Activated CD8-positive, alpha-beta memory T cell treated with anti-CD3 and anti-CD28 coated beads for 4 hours (primary cell): Measurements from ENCODE around the gene GLG1.
"Not testable (repeated sequence)": the region's sequence is repeated elsewhere in the genome, so short reads cannot be mapped to it uniquely, and the experiment has no call there.

Source experiments
- DNase-seq, 2 donors: peaks; one replicate each; pipeline ENCODE4 v3.0.0-alpha.2; 2020; ENCODE audit warnings: low read depth in 2 of 2

GLG1 gene

GRCh38 chr16:74575175-74575806 lies 31.6 kb downstream of the GLG1 start:
- no peak for DNase-seq

DNA sequence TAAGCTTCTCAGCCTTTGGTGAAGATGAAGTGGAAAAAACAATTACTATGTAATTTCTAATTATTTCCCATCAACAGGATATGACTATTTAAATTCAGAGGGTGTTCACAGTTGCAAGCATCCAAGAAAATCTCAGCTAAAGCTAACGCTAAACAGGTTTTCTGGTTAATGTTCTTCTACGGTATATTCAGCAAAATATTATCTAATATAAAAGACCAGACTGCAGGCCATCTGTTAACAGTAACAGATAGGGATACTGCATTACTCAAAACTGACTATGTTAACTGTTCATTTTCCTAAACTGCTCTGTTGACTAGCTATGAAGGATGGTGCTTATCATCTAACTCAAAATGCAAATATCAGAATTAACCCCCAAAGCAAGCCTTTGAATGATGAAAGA lies 32.8 kb downstream of the GLG1 start:
- no peak for DNase-seq

DNA sequence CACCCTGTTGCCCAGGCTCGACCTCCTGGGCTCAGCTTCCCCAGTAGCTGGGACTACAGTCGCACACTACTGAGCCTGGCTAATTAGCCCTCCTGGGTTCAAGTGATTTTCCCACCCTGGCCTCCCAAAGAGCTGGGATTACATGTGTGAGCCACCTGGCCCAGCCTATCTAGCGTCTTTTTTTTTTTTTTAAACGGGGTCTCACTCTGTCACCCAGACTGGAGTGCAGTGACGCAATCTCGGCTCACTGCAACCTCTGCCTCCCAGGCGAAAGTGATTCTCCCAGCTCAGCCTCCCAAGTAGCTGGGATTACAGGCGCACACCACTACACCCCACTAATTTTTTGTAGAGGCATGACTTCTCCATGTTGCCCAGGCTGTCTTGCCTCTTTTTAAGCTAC lies 33.3 kb downstream of the GLG1 start:
- no peak for DNase-seq

DNA sequence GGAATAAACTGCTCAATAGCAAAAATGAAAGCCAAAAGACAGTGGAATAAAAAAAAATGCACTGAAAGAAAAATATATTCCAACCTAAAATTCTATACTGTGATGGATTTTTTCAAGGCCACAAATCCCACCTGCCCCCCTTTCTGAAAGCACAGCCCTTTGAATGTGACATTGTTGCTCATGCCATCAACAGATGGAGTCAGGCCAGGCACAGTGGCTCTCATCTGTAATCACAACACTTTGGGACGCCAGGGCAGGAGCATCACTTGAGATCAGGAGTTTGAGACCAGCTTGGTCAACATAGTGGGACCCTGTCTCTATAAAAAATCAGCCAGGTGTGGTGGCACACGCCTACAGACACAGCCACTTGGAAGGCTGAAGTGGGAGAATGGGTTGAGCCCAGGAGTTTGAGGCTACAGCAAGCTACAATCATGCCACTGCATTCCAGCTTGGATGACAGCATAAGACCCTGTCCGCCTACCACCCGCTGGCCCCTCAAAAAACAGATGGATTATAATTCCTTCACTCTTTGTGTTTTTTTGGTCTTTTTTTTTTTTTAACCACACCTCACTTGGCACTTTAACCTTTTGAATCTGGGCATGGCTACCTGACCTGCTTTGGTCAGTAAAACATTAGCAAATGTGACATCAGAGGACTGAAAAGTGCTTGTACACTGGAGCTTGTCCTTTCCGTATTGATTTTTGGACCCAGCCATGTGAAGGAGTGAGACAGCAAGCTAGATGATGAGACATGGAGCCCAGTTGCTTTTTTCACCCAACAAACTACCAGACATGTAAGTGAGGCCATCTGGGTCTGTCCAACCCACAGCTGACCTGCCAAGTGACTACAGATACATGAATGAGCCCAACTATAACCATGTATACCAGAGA lies 36.3 kb downstream of the GLG1 start:
- no peak for DNase-seq

- no peak for DNase-seq
Measured at GRCh38 chr16:74568961-74569631, 37.8 kb downstream of the GLG1 start.

- no peak for DNase-seq
Measured at GRCh38 chr16:74567901-74568300, 39.0 kb downstream of the GLG1 start.

DNA sequence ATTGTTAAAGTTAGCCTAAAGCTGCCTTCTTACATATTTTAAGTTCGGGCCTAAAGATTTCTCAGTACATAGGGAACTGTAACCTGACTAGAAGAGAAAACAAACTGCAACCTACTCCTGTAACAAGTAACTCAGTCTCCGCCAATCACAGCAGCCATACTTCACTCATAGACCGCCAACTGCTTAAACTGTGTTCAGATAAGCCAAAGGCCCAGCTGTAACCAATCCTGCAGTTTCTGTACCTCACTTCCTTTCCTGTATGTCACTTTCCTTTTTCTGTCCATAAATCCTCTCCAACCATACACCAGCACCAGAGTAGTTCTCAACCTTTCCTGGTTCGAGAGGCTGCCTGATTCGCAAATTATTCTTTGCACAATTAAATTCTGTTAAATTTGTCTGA lies 41.5 kb downstream of the GLG1 start:
- no peak for DNase-seq

- no peak for DNase-seq
Measured at GRCh38 chr16:74564451-74564984, 42.4 kb downstream of the GLG1 start.

- DNase-seq: peak in 1 of 2 donors; percentile 15
Measured at GRCh38 chr16:74563828-74564263, 43.1 kb downstream of the GLG1 start.

DNA sequence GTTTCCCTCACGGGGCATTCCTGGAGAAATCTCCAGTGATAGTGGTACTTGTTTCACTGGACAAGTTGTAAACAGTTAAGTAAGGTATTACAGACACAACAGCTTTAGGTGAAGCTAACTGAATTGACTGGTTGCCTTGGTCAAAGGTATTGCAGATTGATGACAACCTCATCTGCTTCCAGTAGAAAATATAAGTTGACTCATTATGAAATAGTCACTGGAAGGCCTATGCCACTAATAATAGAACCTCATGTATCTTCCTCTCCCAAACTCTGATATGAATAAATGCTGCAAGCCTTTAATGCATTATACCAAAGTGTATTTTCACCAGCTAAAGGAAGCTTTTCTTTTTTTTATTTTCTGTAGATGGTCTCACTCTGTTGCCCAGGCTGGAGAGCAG lies 44.8 kb downstream of the GLG1 start:
- no peak for DNase-seq

- DNase-seq: no peak
Measured at GRCh38 chr16:74561626-74562025, 45.3 kb downstream of the GLG1 start.

DNA sequence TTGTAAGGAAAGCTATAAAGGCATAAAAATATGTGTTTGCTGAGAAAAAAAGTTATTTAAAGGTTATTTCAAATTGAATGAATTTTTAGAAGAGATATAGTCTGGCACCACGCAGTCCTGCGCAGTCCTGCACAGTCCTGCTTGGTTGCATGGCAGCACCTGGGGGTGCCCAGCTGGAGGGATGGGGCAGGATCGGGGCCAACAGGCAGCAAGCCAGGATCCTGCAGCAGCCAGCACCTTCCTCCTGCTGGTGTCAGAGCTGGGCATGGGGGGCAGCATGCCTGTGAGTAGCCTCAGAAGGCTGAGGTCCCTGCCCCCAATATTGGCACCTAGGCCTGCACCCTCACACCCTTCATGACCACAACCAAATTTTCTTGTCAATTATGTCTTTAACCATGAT lies 46.0 kb downstream of the GLG1 start:
- DNase-seq: no peak

GRCh38 chr16:74558873-74559272 lies 48.0 kb downstream of the GLG1 start:
- no peak for DNase-seq

GRCh38 chr16:74557275-74557674 lies 49.6 kb downstream of the GLG1 start:
- DNase-seq: no peak

DNA sequence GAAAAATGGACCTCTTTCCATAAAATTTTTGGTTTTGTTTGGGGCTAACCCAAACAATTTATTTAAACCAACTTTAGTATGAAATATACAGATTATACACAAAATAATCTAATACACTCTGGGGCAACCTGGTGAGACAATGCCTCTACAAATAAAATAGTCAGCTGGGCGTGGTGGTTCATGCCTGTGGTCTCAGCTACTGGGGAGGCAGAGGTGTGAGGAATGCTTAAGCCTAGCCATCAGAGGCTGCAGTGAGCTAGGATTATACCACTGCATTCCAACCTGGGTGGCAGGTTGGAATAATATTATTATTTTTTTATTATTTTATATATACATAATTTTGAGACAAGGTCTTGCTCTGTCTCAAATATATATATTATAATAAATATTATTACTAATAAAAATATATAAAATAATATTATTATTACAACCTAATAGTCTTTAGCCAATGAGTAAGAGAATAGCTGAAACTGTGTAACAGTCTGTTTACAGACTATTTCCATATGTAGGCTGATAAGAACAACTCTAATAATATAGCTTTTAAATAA lies 50.5 kb downstream of the GLG1 start:
- DNase-seq: no peak

GRCh38 chr16:74552357-74552756 lies 54.6 kb downstream of the GLG1 start:
- not testable (repeated sequence) for DNase-seq

DNA sequence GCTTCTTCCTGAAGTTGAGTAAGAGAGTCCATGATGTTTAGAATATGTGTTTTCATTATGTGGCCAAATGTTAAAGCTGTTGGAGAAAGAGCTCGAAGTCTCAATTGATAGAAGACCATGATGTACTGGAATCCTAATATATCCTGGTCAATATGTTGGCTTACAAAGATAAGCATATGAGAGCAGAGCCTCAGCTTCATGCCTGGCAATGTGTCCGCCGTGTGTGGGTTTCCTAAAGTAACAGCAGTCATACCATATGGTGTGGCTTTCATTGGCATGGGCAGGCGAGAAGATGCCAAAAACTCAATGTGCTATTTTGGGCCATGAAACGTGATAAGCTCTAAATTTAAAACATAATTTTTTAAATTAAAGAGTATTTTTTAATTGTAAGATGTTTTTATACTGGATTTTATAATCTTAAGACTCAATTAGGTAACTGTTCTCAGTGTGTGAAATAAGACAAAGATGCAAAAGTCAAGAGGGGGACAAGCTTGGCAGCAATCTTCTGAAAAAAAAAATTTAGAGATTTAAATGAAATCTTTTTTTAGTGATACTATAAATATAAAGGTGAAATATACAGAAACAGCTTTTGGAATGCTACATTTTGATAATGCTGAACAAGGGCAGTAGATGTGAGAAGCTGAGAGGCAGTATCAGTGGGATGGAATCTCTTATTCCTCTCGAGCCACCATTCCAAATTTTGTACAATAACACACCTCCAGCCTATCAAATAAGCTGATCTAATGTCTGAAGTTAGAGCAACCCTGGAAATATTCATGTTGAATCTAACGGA lies 56.5 kb downstream of the GLG1 start:
- DNase-seq: not testable (repeated sequence)

DNA sequence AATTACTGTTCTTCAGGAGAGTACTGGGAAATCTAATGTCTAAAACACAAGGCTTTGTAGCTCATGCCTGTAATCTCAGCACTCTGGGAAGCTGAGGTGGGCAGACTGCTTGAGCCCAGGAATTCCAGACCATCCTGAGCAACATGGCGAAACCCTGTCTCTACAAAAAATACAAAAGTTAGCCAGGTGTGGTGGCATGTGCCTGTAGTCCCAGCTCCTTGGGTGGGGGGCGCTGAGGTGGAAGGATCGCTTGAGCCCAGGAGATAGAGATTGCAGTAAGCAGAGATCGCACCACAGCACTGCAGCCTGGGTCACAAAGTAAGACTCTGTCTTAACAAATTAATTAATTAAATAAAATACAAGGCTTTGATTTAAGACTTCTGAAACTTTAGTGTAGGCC lies 60.8 kb downstream of the GLG1 start:
- not testable (repeated sequence) for DNase-seq

- not testable (repeated sequence) for DNase-seq
Measured at GRCh38 chr16:74542911-74543578, 63.9 kb downstream of the GLG1 start.

DNA sequence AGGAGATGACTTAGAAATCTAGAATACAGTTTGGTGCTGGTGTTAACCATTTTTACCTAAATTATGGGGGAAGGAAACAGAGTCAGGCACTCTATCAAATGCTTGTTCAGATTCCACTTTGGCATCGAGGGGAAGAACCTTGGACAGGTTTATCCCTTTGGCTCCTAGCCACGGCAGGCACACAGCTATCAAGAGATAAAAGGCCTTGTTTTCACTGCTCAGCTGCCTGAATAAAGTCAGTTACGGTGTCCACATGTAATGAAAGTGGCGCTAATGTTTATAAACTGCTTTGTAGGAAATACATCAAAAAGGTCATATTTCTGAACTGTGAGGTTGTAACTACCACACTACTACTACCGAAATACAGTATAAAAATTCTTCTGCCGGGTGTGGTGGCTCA lies 66.3 kb downstream of the GLG1 start:
- not testable (repeated sequence) for DNase-seq

DNA sequence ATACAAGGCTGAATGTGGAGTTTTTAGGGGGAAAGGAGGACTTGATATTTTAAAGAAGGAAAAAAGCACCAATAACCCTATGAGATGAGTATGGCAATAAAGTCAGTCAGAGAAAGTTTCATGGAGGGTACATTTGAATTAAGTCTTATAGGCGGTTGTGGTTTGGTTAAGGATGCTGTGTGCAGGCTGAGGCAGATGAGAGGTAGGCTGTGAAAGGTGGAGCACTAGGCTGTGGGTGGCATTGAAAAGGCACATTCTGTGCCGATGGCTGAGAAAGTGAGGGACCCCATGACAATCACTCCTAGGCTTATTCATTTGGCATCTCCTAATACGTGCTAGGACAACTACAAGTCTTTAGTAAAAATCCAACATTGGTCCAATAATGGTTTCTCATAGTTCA lies 68.1 kb downstream of the GLG1 start:
- not testable (repeated sequence) for DNase-seq
